Neural cell (in vitro differentiated cells): ENCODE results near the gene SUSD6. TPM values are rescaled to one million over a fixed set of nuclear protein-coding genes. Genes with fewer than 3 reads are reported as not detected.

ENCODE experiments used
- H2AFZ ChIP-seq: fragments of 200-600, 300-800 bp; sonication (generic), shearing (Covaris generic); 2 replicates; pipeline ENCODE4 v1.6.0; 2014; ENCODE audit warnings: low read depth, mild to moderate bottlenecking, antibody characterized with exemption, low read length, moderate library complexity
- H3F3A ChIP-seq: fragments of 200-600 bp; shearing (Covaris generic); 2 replicates; pipeline ENCODE4 v1.6.1; 2016; ENCODE audit warnings: mild to moderate bottlenecking, moderate library complexity, mixed read lengths, antibody characterized with exemption, low read length; ENCODE audit not compliant: insufficient read depth, poor library complexity, severe bottlenecking
- H3K27ac ChIP-seq: fragments of 200-600, 300-800 bp; sonication (generic), shearing (Covaris generic); 2 replicates; pipeline ENCODE4 v1.5.1; 2014; ENCODE audit warnings: mild to moderate bottlenecking, low read length, moderate library complexity
- H3K27me3 ChIP-seq: fragments of 300-800, 200-600 bp; sonication (generic), shearing (Covaris generic); 2 replicates; pipeline ENCODE4 v1.6.0; 2014; ENCODE audit warnings: mild to moderate bottlenecking, low read depth, low read length, moderate library complexity; ENCODE audit not compliant: insufficient read depth
- H3K36me3 ChIP-seq: fragments of 300-800, 200-600 bp; sonication (generic), shearing (Covaris generic); 2 replicates; pipeline ENCODE4 v1.5.1; 2014; ENCODE audit warnings: mild to moderate bottlenecking, antibody characterized with exemption, low read length, moderate library complexity; ENCODE audit not compliant: insufficient read depth
- H3K4me2 ChIP-seq: fragments of 300-800, 200-600 bp; sonication (generic), shearing (Covaris generic); 2 replicates; pipeline ENCODE4 v1.6.0; 2014; ENCODE audit warnings: mild to moderate bottlenecking, low read length
- H3K4me3 ChIP-seq: fragments of 300-800, 200-600 bp; sonication (generic), shearing (Covaris generic); 2 replicates; pipeline ENCODE4 v1.5.1; 2014; ENCODE audit warnings: mild to moderate bottlenecking, low read length, moderate library complexity
- H3K79me2 ChIP-seq: fragments of 200-600 bp; shearing (Covaris generic); replicated peaks from 2 replicates; pipeline ENCODE4 v1.6.0; 2014; ENCODE audit warnings: mild to moderate bottlenecking, low read length, moderate library complexity; ENCODE audit not compliant: insufficient read depth
- H3K9ac ChIP-seq: fragments of 300-800, 200-600 bp; sonication (generic), shearing (Covaris generic); 2 replicates; pipeline ENCODE4 v1.6.1; 2016; ENCODE audit warnings: mild to moderate bottlenecking, low read length, mixed read lengths
- H3K9me2 ChIP-seq: fragments of 200-600 bp; shearing (Covaris generic); 2 replicates; pipeline ENCODE4 v1.6.1; 2016; ENCODE audit warnings: mild to moderate bottlenecking, low read length, mixed read lengths; ENCODE audit not compliant: insufficient read depth
- H3K9me3 ChIP-seq: fragments of 200-600, 300-800 bp; sonication (generic), shearing (Covaris generic); 2 replicates; pipeline ENCODE4 v1.6.1; 2016; ENCODE audit warnings: mild to moderate bottlenecking, mixed run types, low read length, moderate library complexity, mixed read lengths
- H4K20me1 ChIP-seq: fragments of 200-600 bp; shearing (Covaris generic); 2 replicates; pipeline ENCODE4 v1.6.1; 2016; ENCODE audit warnings: mild to moderate bottlenecking, mixed run types; ENCODE audit not compliant: insufficient read depth
- EP300 ChIP-seq: fragments of 450-650 bp; conservative IDR thresholded peaks from 2 replicates; pipeline ENCODE4 v1.6.1; 2014; ENCODE audit warnings: antibody characterized with exemption, mild to moderate bottlenecking, moderate library complexity; ENCODE audit not compliant: poor library complexity, severe bottlenecking
- EZH2 ChIP-seq: fragments of 200-600, 300-800 bp; shearing (Covaris generic), sonication (generic); IDR thresholded peaks from 2 replicates; pipeline ENCODE4 v1.6.1; 2014; ENCODE audit warnings: antibody characterized with exemption, low read length, borderline replicate concordance, mild to moderate bottlenecking; ENCODE audit not compliant: insufficient read depth, poor library complexity, severe bottlenecking
- MXI1 ChIP-seq: fragments of 450-650 bp; conservative IDR thresholded peaks from 2 replicates; pipeline ENCODE4 v1.6.1; 2014; ENCODE audit warnings: antibody characterized with exemption, mild to moderate bottlenecking; ENCODE audit not compliant: poor library complexity, severe bottlenecking
- POLR2AphosphoS5 ChIP-seq: IDR thresholded peaks from 2 replicates; pipeline ENCODE4 v1.6.1; 2012
- RAD21 ChIP-seq: fragments of 450-650 bp; conservative IDR thresholded peaks from 2 replicates; pipeline ENCODE4 v1.6.1; 2014; ENCODE audit warnings: antibody characterized with exemption, mild to moderate bottlenecking, moderate library complexity
- REST ChIP-seq: IDR thresholded peaks from 2 replicates; pipeline ENCODE4 v1.6.1; 2012; ENCODE audit warnings: borderline replicate concordance
- SMC3 ChIP-seq: fragments of 450-650 bp; conservative IDR thresholded peaks from 2 replicates; pipeline ENCODE4 v1.6.1; 2014; ENCODE audit warnings: antibody characterized with exemption, mild to moderate bottlenecking, moderate library complexity; ENCODE audit not compliant: poor library complexity
- TAF1 ChIP-seq: IDR thresholded peaks from 2 replicates; pipeline ENCODE4 v1.6.1; 2012; ENCODE audit warnings: low read depth
- polyA plus RNA-seq: library from polyadenylated mRNA; depleted of rRNA; stranded (reverse); fragments of >200 nt; gene quantifications from 2 replicates; pipeline ENCODE4 v1.2.3, GENCODE V29; 2014
- TF ChIP-seq, protein P1 (sequence below): fragments of 450-650 bp; IDR thresholded peaks from 2 replicates; pipeline ENCODE4 v1.5.1; 2014; ENCODE audit warnings: antibody characterized with exemption, mild to moderate bottlenecking, moderate library complexity; ENCODE audit not compliant: poor library complexity, severe bottlenecking

Gene SUSD6
- polyA plus RNA-seq, 1 donor from 2014 or later, result 5.1 TPM

DNA sequence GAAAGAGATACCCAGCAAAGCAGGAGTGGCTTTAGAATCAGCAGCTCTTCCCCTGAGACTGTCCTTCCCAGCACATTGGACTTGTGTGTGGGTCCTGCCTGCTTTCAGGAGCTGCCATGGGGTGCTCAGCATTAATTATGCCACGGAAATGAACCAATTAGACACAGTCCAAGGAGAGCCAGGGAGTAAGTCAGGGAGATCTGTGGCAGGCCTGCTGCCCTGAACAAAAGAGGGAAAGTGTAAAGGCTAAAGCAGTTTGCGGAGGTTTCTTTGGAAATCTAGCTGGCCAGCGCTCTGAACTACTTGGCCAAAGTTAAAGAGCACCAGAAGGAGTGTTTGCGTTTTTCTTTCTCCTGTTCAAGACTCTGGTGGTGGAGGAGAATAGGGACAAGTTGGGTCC lies 89.9 kb downstream of the SUSD6 start:
- no peak overlapping the region for H3K4me2 ChIP-seq
- no peaks in the 10 kb centered on the region for H4K20me1 ChIP-seq
- no peaks in the 10 kb centered on the region for H3K9me2 ChIP-seq
- H3K36me3 ChIP-seq, result no peaks in the 10 kb centered on the region
- H3K27me3 ChIP-seq, result no peaks in the 10 kb centered on the region
- TF ChIP-seq REST, result no peak
- TF ChIP-seq EP300, result no peak
- TF ChIP-seq RAD21, result no peak
- TF ChIP-seq SMC3, result no peak
- TF ChIP-seq EZH2, result no peak
- TF ChIP-seq POLR2AphosphoS5, result no peak
- TF ChIP-seq, protein P1, sequence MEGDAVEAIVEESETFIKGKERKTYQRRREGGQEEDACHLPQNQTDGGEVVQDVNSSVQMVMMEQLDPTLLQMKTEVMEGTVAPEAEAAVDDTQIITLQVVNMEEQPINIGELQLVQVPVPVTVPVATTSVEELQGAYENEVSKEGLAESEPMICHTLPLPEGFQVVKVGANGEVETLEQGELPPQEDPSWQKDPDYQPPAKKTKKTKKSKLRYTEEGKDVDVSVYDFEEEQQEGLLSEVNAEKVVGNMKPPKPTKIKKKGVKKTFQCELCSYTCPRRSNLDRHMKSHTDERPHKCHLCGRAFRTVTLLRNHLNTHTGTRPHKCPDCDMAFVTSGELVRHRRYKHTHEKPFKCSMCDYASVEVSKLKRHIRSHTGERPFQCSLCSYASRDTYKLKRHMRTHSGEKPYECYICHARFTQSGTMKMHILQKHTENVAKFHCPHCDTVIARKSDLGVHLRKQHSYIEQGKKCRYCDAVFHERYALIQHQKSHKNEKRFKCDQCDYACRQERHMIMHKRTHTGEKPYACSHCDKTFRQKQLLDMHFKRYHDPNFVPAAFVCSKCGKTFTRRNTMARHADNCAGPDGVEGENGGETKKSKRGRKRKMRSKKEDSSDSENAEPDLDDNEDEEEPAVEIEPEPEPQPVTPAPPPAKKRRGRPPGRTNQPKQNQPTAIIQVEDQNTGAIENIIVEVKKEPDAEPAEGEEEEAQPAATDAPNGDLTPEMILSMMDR, result no peak
- TF ChIP-seq TAF1, result no peak
- TF ChIP-seq MXI1, result no peak
- H3K9me3 ChIP-seq, result no peaks in the 10 kb centered on the region
- no peak overlapping the region for H3K4me3 ChIP-seq
- no peak overlapping the region for H3K9ac ChIP-seq
- no peak overlapping the region for H3K27ac ChIP-seq
- H2AFZ ChIP-seq, result no peak overlapping the region
- no peaks in the 10 kb centered on the region for H3F3A ChIP-seq
- H3K79me2 ChIP-seq, result no peaks in the 10 kb centered on the region

- no peak overlapping the region for H3K9ac ChIP-seq
- H4K20me1 ChIP-seq, result no peaks in the 10 kb centered on the region
- no peaks in the 10 kb centered on the region for H3K27me3 ChIP-seq
- no peaks in the 10 kb centered on the region for H3K9me3 ChIP-seq
- H3K36me3 ChIP-seq, result no peaks in the 10 kb centered on the region
- no peaks in the 10 kb centered on the region for H3F3A ChIP-seq
- no peak overlapping the region for H3K4me2 ChIP-seq
- H3K4me3 ChIP-seq, result no peak overlapping the region
- no peak for TF ChIP-seq REST
- TF ChIP-seq POLR2AphosphoS5, result no peak
- no peak for TF ChIP-seq EP300
- no peak for TF ChIP-seq TAF1
- TF ChIP-seq, protein P1, result no peak
- no peak for TF ChIP-seq EZH2
- TF ChIP-seq RAD21, result no peak
- TF ChIP-seq SMC3, result no peak
- no peak for TF ChIP-seq MXI1
- H3K27ac ChIP-seq, result no peak overlapping the region
- no peaks in the 10 kb centered on the region for H3K79me2 ChIP-seq
- H2AFZ ChIP-seq, result no peak overlapping the region
- no peaks in the 10 kb centered on the region for H3K9me2 ChIP-seq
Observed at GRCh38 chr14:69701857-69702256, 90.5 kb downstream of the SUSD6 start.
